Measurements from ENCODE around the gene FOXK1.
"Not testable (repeated sequence)": the region's sequence is repeated elsewhere in the genome, so short reads cannot be mapped to it uniquely, and the experiment has no call there.

Gene FOXK1

GRCh38 chr7:4791101-4791737 is 109.1 kb downstream of the FOXK1 start (continued):
- TF ChIP-seq ZNF707 (tag by site-specific recombination; IDR thresholded peaks at IDR 0.05), result no peak
- TF ChIP-seq KLF16 (tag by site-specific recombination; IDR thresholded peaks at IDR 0.05), result no peak
- TF ChIP-seq ZBTB21 (tag by site-specific recombination; IDR thresholded peaks at IDR 0.05), result no peak
- TF ChIP-seq ZNF426 (tag by site-specific recombination; IDR thresholded peaks at IDR 0.05), result no peak
- TF ChIP-seq ZNF184 (tag by site-specific recombination; IDR thresholded peaks at IDR 0.05), result no peak
- TF ChIP-seq ZNF391 (tag by site-specific recombination; IDR thresholded peaks at IDR 0.05; ENCODE audit: borderline replicate concordance, low read depth), result no peak
- no peak for TF ChIP-seq ZNF530 (tag by site-specific recombination; IDR thresholded peaks at IDR 0.05; ENCODE audit: low read depth)
- no peak for TF ChIP-seq SCRT1 (tag by site-specific recombination; IDR thresholded peaks at IDR 0.05; ENCODE audit: borderline replicate concordance)
- TF ChIP-seq EGR2 (tag by site-specific recombination; IDR thresholded peaks at IDR 0.05; ENCODE audit: low read depth), result no peak
- TF ChIP-seq ZNF155 (tag by site-specific recombination; IDR thresholded peaks at IDR 0.05), result no peak
- no peak for TF ChIP-seq ZNF600 (tag by site-specific recombination; IDR thresholded peaks at IDR 0.05)
- TF ChIP-seq ZNF169 (tag by site-specific recombination; IDR thresholded peaks at IDR 0.05), result no peak

GRCh38 chr7:4791738-4792536 is 109.8 kb downstream of the FOXK1 start:
- Histone ChIP-seq H3K4me3 (ENCODE audit: low read depth, low read length) (no peak overlapping the region), H3K36me3 (ENCODE audit: control insufficient read depth in 2 of 2, insufficient read depth in 1 of 2, low read length in 2 of 2) (peaks cover 0 to 39% of the 10 kb centered on the region in 2 experiments; a peak in 1 of 3 replicates), H3K27ac (ENCODE audit: extremely low read depth, low read depth, low read length) (no peak overlapping the region), H3K4me1 (ENCODE audit: control insufficient read depth, insufficient read depth, low read length) (no peaks in the 10 kb centered on the region; the same call in 1 of the 2 replicates), H3K9me3 (ENCODE audit: control insufficient read depth, insufficient read depth, low read depth, low read length) (no peaks in the 10 kb centered on the region)
- ChIA-PET CTCF (interaction anchor here (0.5 to 1.4 kb wide), 5 partner anchors 16 to 1659 kb away, joined by 3 to 4 read pairs (median 3); partner anchors contain the start of gene AP5Z1), POLR2A (no interaction called here)
- TF ChIP-seq SP7 (tag by site-specific recombination; IDR thresholded peaks at IDR 0.05), result no peak
- no peak for TF ChIP-seq ZNF184 (tag by site-specific recombination; IDR thresholded peaks at IDR 0.05)

GRCh38 chr7:4792537-4793126 is 110.5 kb downstream of the FOXK1 start:
- CTCF ChIA-PET, result interaction anchor here (0.6 to 1.4 kb wide), 2 partner anchors 33 to 181 kb away, joined by 3 to 4 read pairs; no protein-coding TSS in a partner anchor

GRCh38 chr7:4793385-4793993 is 111.4 kb downstream of the FOXK1 start:
- H3K4me3 ChIP-seq (ENCODE audit: low read depth, low read length); H3K27ac ChIP-seq (ENCODE audit: extremely low read depth, low read depth, low read length); H3K4me1 ChIP-seq (ENCODE audit: control insufficient read depth, insufficient read depth, low read length); POLR2A ChIA-PET; H3K9me3 ChIP-seq (ENCODE audit: control insufficient read depth, insufficient read depth, low read depth, low read length): not testable (repeated sequence)
- peaks cover 0 to 28% of the 10 kb centered on the region in 2 experiments; a peak in 1 of 3 replicates for H3K36me3 ChIP-seq (ENCODE audit: control insufficient read depth in 2 of 2, insufficient read depth in 1 of 2, low read length in 2 of 2)
- CTCF ChIA-PET, result interaction anchor here (1.1 to 1.4 kb wide), 2 partner anchors 90 to 180 kb away, joined by 3 read pairs; partner anchors contain the start of gene RADIL

More at GRCh38 chr7:4792537-4793126, 110.5 kb downstream of the FOXK1 start:
- Histone ChIP-seq H3K9me3 (ENCODE audit: control insufficient read depth, insufficient read depth, low read depth, low read length) (no peaks in the 10 kb centered on the region), H3K4me1 (ENCODE audit: control insufficient read depth, insufficient read depth, low read length) (no peaks in the 10 kb centered on the region; the same call in 1 of the 2 replicates), H3K36me3 (ENCODE audit: control insufficient read depth in 2 of 2, insufficient read depth in 1 of 2, low read length in 2 of 2) (peaks cover 0 to 36% of the 10 kb centered on the region in 2 experiments; a peak in 1 of 3 replicates), H3K27ac (ENCODE audit: extremely low read depth, low read depth, low read length) (no peak overlapping the region), H3K4me3 (ENCODE audit: low read depth, low read length) (no peak overlapping the region)
- POLR2A ChIA-PET, result no interaction called here
- no peak for TF ChIP-seq WT1 (tag by site-specific recombination; IDR thresholded peaks at IDR 0.05)
- TF ChIP-seq ZNF175 (tag by site-specific recombination; IDR thresholded peaks at IDR 0.05), result no peak
- TF ChIP-seq ZNF302 (tag by site-specific recombination; IDR thresholded peaks at IDR 0.05; ENCODE audit: low read depth), result no peak
- TF ChIP-seq, protein P1, sequence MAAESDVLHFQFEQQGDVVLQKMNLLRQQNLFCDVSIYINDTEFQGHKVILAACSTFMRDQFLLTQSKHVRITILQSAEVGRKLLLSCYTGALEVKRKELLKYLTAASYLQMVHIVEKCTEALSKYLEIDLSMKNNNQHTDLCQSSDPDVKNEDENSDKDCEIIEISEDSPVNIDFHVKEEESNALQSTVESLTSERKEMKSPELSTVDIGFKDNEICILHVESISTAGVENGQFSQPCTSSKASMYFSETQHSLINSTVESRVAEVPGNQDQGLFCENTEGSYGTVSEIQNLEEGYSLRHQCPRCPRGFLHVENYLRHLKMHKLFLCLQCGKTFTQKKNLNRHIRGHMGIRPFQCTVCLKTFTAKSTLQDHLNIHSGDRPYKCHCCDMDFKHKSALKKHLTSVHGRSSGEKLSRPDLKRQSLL (tag by site-specific recombination; IDR thresholded peaks at IDR 0.05), result no peak
- no peak for TF ChIP-seq INSM2 (tag by site-specific recombination; IDR thresholded peaks at IDR 0.05)
- TF ChIP-seq ZNF266 (tag by site-specific recombination; IDR thresholded peaks at IDR 0.05; ENCODE audit: low read depth), result no peak
- TF ChIP-seq PRDM6 (tag by site-specific recombination; IDR thresholded peaks at IDR 0.05), result no peak
- TF ChIP-seq GLIS2 (tag by site-specific recombination; IDR thresholded peaks at IDR 0.05), result no peak
- no peak for TF ChIP-seq ZNF792 (tag by site-specific recombination; IDR thresholded peaks at IDR 0.05)
- no peak for TF ChIP-seq ZNF2 (tag by site-specific recombination; IDR thresholded peaks at IDR 0.05)
